Ammon's horn (tissue), 1 donor: Measurements from ENCODE around the gene IGSF23.

ENCODE experiments used
- DNase-seq: peaks from one replicate; pipeline ENCODE4 v3.0.0-alpha.2; 2016; ENCODE audit warnings: low spot score

IGSF23 gene

DNA sequence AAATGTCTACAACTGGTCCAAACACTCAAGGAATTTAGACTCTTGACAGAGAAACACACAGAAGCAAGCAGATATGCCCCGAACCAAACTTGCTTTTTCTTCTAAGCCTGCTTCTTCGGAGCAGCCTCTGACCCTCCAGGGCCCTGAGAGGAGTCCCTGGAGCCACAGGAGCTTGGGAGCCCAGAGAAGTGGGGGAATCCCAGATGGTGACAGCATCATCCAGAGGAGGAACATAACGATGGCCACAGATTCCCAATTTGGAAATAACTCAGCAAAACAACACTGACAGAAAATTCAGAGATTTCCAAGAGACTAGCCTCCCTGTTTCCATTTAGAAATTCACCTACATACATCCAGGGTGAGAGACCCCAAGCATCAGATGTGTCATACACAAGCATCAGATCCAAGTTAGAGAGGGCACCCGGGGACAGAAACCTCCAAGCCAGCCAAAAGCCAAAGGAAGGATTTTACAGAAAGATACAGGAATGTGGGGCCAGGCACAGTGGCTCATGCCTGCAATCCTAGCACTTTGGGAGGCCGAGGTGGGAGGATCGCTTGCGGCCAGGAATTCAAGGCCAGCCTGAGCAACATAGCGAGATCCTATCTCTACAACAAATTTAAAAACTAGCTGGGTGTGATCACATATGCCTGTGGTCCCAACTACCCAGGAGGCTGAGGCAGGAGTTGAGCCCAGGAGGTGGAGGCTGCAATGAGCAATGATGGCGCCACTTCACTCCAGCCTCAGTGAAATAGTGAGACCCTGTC lies 28.3 kb downstream of the IGSF23 start:
- no peak for DNase-seq

DNA sequence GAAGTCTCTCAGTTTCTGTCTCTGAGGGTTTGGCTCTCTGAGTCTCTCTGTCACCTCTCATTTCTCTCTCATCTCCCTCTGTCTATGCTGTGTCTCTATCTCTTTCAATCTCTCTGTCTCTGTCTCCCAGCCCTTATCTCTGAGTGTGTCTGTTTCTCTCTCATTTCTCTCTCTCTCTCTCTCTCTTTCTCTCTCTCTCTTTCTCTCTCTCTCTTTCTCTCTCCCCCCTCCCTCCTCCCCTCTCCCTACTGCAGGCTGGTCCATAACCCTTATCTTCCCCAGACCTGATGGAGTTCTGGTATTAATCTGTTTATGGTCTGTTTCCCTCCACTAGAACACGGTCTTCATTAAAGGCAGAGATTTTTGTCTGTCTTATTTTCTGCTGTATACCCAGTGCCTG lies 29.0 kb downstream of the IGSF23 start:
- DNase-seq = no peak

GRCh38 chr19:44643605-44644401 lies 30.4 kb downstream of the IGSF23 start, which contains the start of gene PVR:
Gene PVR, plus strand, starts transcription at chr19:44643910. Its CDS starts 187 bp downstream, at chr19:44644097.
- peak; percentile 66 for DNase-seq

DNA sequence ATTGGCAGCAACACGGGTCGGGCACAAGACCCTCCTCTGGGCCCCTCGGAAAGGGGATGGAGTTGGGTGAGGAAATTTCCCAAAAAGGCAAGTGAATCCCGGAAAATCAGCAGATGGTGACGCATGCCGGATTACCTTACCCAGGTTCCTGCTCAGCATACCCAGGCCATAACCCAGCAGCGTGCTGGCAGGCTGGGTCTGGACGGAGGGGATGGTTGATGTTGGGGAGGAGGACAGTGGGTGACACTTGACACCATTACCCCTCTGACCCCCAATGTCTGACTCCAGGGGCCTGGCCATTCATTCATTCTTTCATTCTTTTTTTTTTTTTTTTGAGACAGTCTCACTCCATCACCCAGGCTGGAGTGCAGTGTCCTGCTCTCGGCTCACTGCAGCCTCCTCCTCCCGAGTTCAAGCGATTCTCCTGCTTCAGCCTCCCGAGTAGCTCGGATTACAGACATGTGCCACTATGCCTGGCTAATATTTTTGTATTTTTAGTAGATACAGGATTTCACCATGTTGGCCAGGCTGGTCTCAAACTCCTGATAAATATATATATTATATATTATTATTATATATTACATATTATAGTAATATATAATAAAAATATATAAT lies 31.1 kb downstream of the IGSF23 start:
- DNase-seq = no peak

DNA sequence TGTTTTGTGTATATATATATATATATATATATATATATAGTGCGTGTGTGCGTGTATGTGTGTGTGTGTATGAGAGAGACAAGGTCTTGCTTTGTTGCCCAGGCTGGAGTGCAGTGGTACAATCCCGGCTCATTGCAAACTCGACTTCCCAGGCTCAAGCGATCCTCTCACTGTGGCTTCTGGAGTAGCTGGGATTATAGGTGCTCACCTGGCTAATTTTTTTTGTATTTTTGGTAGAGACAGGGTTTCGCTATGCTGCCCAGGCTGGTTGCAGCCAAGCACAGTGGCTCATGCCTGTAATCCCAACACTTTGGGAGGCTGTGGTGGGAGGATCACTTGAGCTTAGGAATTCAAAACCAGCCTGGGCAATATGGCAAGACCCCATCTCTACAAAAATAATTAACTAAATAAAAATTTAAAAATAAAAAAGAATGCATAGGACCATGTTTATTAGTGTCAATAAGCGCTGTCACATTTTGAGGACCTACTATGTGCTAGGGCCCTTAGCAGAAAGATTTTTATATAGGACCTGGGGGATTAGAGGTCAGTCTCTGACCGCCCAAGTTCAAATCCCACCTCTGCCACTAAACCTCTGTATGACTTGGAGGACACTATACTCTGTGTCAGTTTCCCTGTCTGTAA lies 32.2 kb downstream of the IGSF23 start:
- no peak for DNase-seq

- no peak for DNase-seq
Measured at GRCh38 chr19:44646049-44646416, 32.7 kb downstream of the IGSF23 start.

GRCh38 chr19:44647144-44647543 lies 33.8 kb downstream of the IGSF23 start:
- DNase-seq = no peak

DNA sequence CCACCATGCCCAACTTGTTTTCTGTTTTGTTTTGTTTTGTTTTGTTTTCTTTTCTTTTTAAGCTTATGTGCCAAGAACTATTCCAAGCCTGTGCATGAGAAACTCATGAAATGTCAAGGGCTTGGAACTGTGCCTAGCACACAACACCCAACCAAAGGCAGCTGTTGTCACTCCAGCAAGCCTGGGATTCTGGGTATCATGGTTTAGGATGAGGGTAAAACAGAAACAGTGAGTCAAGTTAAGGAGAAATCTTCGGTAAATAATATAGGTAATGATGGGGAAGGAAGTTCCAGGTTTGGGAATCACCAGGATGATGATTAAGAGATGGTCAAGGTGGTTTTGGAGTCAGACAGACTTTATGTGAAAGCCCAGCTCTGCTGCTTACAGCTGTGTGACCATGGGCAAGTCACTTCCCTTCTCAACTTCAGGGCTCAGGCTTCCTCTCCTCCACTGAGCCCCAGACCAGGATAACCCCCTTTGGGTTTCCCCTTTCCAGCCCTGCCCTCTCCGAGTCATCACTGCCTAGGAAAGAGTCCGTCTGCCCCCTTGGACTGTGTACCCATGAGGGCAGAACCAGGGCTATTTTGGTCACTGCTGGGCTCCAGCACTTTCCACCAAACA lies 35.4 kb downstream of the IGSF23 start:
- peak; percentile 17 for DNase-seq

DNA sequence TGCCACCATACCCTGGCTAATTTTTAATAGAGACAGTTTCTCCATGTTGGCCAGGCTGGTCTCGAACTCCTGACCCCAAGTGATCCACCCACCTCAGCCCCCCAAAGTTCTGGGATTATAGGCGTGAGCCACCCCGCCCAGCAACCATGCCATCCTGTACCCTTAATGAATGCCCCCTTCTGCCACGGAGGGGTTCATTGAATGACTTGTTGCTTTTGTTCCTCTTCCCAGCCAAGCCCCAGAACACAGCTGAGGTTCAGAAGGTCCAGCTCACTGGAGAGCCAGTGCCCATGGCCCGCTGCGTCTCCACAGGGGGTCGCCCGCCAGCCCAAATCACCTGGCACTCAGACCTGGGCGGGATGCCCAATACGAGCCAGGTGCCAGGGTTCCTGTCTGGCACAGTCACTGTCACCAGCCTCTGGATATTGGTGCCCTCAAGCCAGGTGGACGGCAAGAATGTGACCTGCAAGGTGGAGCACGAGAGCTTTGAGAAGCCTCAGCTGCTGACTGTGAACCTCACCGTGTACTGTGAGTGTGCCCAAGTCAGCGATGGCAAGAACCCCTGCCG lies 36.3 kb downstream of the IGSF23 start:
- DNase-seq = no peak

DNA sequence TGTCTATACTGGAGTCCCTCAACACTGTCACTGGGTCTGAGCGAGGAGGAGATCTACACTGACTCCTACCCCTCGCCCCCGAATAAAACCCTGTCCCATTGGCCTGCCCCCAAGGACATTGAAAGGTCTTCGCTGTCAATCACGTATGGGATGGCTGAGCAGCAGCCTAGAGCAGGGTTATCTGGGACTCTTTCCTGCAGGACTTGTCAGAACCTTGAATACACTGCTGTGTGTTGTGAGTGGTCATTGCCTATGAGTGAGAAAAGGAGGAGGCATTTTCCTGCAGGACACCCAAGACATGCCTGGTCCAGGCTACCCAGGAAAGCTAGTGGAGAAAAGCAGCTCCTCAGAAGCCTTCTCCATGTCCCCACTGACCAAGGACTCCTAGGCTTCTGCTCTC lies 40.0 kb downstream of the IGSF23 start:
- DNase-seq = no peak

DNA sequence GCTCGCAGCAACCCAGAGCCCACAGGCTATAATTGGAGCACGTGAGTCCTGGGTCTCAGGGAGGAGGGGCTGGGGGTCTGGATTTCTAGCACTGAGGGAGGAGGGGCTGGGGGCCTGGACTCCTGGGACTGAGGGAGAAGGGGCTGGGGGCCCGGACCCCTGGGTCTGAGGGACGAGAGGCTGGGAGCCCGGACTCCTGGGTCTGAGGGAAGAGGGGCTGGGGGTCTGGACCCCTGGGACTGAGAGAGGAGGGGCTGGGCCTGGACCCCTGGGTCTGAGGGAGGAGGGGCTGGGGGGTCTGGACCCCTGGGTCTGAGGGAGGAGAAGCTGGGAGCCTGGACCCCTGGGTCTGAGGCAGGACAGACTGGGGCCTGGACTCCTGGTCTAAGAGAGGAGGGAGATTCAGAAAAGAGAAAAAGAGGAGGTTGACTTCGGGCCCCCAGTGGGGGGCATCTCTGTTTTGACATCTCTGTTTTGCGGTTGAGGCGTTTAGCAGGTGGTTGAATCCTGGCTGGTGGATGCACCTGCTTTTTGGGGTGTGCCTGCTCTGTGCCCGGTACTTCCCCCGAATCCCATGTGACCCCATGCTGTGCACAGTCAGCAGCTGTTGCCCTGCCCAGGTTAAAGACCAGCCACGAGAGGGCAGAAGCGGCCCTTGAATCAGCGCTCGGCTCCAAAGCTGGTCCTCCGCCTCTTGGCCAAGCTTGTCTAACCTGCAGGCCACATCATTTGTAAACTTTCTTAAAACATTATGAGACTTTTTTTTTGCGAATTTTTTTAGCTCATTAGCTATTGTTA lies 40.8 kb downstream of the IGSF23 start:
- DNase-seq = peak; percentile 62

DNA sequence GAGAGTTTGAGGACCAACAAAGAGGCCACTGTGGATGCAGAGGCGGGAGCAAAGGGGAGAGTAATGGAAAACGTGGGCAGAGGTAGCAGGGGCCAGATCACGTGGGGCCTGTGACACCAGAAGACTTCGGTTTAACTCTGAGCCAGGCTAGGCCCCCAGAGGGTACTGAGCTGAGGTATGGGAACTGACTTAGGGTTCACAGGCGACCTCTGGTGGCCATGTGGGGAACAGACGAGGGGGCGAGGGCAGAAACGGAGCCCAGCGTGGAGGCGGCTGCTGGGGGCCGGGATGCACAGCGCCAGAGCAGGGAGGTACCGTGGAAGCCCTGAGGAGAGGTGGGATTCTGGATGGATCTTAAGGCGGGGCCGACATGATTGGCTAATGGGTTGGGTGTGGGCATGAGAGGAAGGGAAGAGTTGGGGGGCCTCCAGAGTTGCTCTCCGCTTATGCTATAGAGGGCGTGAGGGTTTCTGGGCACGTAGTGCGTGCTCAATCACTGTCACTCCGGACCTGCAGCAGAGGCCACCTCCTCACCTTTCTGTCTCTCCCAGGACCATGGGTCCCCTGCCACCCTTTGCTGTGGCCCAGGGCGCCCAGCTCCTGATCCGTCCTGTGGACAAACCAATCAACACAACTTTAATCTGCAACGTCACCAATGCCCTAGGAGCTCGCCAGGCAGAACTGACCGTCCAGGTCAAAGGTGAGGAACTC lies 44.0 kb downstream of the IGSF23 start:
- DNase-seq = peak; percentile 56

DNA sequence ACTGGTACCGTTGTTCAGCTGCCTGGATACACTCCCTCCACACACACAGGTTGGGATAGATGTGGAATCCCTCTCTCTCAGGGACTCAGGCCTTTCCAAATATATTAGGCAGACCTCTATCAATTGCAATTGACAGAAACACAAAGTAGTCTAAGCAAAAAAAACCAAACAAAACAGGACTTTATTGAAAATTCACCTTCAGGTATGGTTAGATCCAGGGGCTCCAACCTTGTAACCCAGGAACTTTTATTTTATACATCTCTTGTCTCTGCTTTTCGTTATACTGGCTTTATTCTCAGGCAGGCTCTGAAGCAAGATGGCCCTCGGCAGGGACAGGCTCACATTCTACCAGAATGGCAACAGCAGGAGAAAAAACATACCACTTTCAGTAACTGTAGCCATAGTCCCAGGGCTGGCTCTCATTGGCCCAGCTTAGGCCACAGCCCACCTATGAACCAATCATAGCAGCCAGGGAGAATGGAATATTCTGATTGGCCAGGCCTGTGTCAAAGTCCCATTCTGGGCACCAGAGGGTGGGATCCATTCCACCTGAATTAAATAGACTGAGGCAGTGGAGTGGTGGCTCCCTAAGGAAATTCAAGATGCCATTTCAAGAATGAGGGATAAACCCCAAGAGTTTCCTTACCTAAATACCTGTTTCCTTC lies 44.8 kb downstream of the IGSF23 start:
- no peak for DNase-seq

GRCh38 chr19:44660081-44660480 lies 46.7 kb downstream of the IGSF23 start:
- no peak for DNase-seq

DNA sequence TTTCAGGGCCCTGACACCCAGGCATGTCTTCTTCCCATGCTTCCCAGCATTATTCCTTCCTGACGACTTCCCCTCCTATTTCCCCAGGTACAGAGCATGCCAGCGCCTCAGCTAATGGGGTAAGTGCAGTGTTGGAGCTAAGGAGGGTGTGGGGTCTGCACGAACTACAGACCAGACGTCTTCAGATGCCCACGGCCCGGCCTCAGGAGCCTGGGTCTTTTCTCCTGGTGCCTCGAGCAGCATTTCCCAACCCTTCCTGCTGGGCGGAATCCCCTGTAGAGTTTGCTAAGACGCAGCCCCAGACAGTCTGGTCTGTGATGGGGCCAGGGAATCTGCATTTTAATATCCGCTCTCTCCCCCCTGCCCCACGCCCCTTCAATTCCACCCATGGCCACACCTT lies 47.8 kb downstream of the IGSF23 start:
- no peak for DNase-seq

DNA sequence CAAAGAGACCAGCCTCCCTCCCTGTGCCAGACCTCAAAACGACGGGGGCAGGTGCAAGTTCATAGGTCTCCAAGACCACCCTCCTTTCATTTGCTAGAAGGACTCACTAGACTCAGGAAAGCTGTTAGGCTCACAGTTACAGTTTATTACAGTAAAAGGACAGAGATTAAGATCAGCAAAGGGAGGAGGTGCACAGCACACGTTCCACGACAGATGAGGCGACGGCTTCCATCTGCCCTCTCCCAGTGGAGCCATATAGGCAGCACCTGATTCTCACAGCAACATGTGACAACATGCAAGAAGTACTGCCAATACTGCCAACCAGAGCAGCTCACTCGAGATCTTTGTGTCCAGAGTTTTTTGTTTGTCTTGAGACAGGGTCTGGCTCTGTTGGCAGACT lies 48.5 kb downstream of the IGSF23 start:
- DNase-seq = no peak

GRCh38 chr19:44662691-44663385 lies 49.5 kb downstream of the IGSF23 start:
- DNase-seq = no peak

DNA sequence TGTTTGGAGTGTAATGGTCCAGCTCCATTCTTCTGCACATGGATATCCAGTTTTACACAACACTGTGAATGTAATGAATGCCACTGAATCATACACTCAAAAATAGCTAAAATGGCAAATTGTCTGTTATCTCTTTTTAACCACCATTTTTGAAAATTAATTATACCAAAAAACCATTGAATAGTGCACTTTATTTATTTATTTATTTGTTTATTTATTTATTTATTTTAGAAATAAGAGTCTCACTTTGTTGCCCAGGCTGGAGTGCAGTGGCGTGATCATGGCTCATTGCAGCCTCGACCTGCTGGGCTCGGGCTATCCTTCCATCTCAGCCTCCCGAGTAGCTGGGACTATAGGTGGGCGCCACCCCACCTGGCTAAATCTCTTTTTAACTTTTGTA lies 50.6 kb downstream of the IGSF23 start:
- no peak for DNase-seq

GRCh38 chr19:44664976-44665375 lies 51.6 kb downstream of the IGSF23 start:
- DNase-seq = no peak
